GM18517 (cell line): ENCODE data around the gene KCNJ4.
"Not testable (repeated sequence)": the region's sequence is repeated elsewhere in the genome, so short reads cannot be mapped to it uniquely, and the experiment has no call there.

ENCODE experiments used
- ATAC-seq: cut with Tn5 transposase; IDR thresholded peaks from one replicate; pipeline ENCODE4 v1.9.1; 2021; ENCODE audit warnings: mild to moderate bottlenecking, moderate library complexity; ENCODE audit not compliant: unreplicated experiment

KCNJ4 gene

DNA sequence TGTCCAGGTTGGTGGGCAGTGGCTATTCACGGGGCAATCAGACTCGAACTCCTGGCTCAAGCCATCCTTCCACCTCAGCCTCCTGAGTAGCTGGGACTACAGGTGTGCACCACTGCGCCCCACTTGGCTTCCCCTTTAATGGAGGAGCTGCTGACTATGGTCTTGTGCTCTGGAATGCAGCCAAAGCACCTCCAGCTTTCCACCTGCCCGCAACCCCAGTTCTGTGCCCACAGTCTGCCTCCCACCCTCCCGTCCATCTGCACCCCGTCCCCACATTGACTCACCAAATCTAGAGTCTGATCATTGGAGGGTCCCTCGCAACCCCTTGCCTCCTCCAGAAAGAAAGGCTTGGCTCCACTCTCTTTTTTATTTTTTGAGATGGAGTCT is 41.0 kb downstream of the KCNJ4 start:
- no peak for ATAC-seq

DNA sequence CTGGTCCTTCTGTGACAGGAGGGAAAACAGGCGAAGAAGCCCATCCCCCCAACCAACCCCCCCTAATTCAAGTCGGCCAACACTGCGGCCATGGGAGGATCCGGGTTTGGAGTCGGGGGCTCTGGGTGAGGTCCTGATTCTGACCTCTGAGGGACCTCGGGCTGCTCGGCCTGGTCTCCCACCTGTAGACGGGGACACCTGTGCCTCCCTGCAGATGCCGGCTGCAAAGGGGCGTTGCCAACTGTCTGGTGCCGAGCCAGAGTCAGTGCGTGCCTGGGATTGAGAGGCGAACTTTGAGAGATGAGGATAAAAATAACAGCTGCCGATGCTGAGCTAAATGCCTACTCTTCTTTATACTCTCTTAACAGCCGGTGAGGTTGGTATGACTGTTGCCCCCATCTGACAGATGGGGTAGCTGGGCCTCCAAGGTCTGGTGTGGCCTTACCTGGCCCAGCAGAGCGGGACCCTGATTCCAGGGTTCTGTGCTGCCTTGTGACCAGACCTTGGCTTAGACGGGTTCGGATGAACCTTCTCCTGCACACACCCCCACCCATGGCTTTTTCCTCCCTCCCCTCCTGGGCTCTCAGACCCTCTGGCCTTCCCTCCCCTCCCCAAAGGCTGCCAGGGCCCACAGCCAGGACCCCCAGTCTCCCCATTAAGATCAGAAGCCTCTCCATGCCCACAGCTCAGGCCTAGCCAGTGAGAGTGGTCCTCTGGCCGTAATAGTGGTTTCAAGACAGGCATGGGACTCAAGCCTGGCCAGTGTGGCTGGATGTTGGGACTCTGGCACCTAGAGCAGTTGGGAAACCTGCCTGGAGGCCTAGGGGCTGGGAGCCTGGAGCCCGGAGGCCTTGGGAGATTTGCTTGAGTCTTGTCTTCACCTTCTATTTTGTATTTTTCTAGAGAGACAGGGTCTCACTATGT is 41.7 kb downstream of the KCNJ4 start:
- ATAC-seq = no peak

DNA sequence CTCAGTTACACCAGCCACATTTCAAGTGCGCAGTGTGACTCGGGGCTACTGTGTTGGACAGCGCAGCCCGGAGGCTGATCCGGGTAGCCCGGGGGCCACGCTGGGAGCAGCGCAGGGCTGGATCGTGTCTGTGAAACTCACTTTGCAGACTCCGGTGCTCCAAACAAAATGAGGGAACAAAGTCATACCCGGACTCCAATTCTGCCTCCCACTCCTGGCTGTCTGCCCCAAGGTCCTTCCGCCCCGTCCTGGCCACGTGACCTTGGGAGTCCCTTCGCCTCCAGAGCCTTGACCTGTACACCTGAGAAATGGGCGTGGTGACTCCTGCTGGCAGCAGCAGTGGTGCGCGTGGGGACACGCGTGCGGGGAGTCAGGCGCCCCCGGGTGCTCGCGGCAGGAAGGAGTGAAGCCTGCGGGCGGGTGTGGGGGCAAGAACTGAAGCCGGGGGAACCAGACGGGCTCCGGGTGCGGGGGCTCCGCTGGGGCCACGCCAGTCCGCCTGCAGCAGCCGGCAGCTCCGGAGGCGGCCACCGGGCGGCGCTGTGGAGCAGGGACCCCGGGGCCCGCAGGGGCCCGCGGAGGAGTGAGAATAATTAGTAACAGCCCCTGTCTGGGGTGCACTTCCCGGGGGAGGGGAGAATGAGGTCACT is 42.4 kb downstream of the KCNJ4 start:
- no peak for ATAC-seq

DNA sequence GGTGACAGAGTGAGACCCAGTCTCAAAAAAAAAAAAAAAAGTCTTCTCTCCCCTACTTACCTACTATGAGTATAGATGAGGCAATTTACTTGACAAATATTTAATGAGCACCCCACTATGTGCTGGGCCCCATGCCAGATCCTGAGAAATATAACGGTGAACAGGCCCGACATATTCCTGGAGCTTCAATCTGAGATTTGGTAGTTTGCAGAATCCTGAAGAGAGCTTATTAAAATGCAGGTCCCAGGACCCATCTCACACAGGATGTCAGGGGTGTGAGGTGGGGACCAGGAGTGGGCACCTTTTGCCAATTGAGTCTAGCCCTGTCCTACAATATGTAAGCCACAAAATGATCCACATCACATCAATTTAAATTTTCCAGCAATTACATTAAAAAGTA is 44.0 kb downstream of the KCNJ4 start:
- ATAC-seq = no peak

DNA sequence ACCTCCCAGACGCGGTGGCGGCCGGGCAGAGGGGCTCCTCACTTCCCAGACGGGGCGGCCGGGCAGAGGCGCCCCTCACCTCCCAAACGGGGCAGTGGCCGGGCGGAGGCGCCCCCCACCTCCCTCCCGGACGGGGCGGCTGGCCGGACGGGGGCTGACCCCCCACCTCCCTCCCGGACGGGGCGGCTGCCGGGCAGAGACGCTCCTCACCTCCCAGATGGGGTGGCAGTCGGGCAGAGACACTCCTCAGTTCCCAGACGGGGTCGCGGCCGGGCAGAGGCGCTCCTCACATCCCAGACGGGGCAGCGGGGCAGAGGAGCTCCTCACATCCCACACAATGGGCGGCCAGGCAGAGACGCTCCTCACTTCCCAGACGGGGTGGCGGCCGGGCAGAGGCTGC is 45.1 kb downstream of the KCNJ4 start:
- ATAC-seq = not testable (repeated sequence)

DNA sequence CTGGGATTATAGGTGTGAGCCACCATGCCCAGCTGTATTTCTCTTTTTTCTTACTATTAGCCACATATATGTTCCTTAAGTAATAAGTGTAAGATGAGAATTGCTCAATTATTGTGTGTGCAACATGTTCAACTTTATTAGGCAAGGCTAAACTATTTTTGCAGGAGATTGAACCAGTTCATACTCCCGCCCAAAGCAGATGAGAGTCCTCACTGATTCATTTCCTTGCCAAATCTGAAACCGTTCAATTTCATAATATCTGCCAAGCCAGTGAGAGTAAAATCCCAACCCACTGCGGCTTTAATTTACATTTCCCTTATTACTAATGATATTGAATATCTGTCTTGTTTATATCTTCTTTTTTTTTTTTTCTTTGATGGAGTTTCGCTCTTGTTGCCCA is 48.4 kb downstream of the KCNJ4 start:
- ATAC-seq = no peak

DNA sequence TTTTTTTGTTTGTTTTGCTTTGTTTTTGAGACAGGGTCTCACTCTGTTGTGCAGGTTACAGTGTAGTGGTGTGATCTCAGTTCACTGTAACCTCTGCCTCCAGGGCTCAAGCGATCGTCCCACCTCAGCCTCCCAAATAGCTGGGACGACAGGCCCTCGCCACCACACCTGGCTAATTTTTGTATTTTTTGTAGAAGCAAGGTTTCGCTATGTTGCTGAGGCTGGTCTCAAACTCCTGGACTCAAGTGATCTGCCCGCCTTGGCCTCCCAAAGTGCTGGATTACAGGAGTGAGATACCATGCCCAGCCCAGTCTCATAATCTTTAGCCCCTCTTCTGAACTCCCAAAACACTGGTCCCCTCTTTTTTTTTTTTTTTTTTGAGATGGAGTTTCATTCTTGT is 50.6 kb downstream of the KCNJ4 start:
- no peak for ATAC-seq

DNA sequence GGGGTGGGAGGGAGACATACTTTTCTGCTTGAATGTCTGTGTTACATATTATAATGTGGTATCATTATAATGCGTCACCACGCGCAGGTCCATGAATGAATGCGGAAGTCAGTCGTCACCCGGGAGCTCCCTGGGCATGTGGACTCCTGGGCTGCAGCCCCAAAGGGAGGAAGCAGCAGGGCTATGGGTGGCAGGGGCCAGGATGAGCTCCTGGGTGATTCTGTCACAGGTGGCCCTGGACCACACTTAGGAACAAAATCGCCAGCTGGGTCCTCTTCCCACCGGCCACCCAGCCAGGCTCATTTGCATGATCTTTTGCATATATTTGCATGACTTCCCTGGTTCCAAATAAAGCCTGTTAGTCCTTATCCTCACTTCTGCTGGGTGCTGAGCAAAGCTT is 51.2 kb downstream of the KCNJ4 start:
- no peak for ATAC-seq

DNA sequence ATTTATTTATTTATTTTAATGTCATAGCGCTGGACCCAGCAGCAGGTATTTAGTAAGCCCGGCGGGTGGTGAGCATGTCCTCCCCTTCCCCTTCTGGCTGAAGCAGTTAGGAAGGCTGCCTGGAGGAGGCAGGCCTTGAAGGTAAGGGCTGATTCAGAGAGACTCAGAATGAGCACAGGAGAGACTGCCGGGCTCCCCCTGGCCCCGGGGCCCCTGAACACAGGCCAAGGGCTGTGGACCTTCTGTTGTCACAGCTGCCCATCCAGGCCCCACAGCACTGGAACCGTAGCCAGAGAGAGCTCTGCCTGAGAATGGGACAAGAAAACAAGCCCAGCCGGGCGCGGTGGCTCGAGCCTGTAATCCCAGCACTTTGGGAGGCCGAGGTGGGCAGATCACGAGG is 52.8 kb downstream of the KCNJ4 start:
- no peak for ATAC-seq

DNA sequence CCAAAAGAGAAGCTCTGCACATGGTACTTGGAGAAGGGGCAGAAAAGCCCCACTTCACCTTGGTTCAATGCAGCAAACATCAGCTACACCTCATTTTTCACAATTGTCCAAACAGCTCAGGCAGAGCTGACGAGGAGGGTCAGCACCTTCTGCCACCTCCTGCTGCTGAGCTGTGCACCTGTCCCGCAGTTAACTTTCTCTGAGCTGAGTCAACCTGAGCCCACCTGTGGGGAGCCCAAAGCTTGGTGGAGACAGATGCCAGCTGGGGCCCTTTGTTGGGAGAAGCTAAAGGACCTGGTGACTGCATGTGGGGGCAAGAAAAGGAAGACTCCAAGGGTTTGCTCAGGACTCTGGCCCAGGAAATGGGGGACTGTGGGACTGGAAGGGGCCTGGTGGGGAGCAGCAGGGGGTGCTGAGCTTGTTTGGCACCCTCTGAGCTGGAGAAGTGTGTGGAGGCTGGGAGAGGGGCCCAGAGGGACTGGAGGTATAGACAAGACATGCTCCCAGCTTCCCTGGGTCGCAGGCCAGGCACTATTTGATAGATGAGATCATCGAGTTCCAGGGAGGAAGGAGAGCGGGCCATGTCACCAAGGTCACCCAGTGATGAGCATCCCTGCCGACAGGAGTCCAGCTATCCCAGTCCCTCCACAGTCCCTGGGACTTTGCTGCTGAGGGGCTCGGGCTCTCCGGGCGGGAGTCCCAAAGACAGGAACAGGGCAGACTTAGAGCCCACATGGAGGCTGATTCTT is 53.5 kb downstream of the KCNJ4 start:
- no peak for ATAC-seq

DNA sequence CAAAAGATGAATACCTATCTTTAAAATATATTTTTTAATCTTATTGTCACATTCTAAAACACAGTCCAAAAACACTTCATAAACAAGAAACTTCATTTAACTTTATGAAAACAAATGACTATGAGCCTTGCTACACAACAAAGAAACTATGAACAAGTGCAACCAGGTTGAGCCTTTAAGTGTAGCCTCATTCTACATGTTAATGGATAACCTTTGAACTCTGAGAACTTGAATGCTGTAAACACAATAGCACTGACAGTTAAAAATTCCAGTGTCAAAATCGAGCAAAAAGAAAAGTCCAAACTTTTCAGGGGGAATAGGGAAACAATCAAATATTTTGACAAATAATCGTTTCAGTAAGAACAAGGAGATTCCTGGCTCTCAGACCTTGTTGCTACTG is 54.7 kb downstream of the KCNJ4 start:
- ATAC-seq = not testable (repeated sequence)

DNA sequence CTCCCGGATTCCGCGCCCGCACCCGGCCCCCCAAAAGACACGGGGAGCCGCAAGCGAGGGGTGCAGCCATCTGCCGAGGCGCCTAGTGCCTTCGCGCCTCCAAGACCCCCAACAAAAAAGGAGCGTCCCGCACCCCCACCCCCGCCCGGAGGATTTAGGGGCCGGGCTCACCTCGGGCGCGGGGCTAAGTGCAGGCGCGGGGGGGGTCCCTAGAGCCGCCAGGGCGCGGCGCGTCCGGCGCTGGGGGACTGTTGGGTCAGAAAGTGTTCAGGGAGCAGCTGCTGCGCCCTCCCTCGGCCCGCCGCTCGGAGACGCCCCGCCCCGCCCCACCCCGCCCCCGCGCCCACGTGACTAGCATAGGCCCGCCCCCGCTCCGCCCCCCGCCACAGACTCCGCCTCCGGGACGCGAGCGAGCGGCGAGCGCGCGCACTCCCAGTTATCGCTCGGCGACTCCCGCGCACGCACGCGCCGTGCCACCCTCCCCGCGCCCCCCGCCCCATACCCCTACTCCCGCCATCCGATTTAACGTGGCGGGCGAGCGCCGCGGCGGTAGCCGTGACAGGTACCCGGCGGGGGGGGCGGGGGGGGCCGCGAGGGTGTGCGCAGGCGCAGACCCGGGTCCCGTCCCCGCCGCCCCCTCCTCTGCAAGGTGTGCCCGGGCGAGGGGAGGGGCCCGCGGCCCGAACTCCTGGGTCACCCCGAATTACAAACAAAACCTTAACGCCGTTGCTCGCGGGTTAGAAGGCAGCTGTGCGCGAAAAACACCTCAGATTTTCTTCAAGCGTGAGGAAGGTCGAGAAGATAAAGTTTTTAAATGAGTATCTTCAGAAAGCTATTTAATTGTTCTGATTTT is 56.2 kb downstream of the KCNJ4 start:
- no peak for ATAC-seq

DNA sequence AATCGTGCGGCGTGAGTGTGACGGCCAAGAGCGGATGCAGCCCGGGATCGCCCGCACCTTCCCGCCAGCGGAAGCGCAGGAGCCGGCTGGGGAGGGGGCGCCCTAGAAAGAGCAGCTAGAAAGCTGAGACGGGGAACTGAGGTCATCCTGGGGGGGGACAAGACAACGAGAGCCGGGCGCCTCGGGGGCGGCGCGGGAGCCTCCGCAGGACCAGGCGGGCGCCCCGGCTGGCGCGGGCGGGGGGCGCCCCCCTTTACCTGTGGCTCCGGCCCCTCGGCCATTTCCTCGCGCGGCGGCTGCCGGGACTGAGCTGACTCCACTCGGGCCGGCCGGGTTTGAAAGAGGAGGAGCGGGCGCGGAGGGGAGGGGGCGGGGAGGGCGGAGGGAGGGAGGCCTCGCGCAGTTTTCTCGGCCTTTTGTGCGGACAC is 56.8 kb downstream of the KCNJ4 start:
- not testable (repeated sequence) for ATAC-seq

DNA sequence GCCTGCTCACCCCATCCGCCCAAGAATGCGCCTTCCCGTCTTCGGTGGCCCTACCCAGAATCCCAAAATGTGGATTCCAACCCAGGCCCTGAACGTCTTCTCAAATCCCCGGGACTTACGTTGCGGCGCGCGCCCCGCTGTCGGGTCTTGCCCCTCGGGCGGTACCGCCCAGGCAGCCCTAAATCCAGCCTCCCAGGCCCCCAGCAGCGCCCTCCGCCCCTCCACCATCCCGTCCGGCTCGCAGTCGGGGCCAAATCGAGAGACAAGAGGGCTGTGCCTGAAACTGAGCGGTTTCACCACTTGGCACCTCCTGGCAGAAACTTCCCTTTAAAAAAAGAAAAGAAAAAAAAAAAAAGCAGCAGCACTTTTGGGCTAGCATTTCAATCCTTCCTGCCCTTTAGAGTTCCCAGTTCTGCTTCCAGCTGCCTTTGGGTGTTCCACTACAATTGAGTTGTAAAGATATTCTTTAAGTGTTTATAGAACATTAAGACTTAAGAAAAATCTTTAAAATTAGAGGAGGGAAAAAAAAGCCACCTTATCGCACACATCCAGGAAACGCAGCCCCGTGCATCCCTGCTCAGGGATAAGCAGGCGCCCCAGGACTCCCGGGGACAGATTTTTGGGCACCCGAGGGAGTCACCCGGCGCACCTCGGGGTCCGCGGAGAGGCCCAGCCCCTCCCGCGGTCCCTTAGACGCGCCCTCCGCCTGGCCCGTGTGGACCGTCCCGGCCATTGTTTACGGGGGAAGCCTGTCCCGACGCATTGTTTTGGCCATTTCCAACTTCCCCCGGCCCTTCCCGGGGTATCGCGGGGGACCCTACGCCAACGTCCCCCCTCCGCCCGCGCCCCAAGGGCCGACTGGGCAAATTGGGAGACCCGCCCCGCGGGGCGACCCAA is 57.6 kb downstream of the KCNJ4 start:
- no peak for ATAC-seq

DNA sequence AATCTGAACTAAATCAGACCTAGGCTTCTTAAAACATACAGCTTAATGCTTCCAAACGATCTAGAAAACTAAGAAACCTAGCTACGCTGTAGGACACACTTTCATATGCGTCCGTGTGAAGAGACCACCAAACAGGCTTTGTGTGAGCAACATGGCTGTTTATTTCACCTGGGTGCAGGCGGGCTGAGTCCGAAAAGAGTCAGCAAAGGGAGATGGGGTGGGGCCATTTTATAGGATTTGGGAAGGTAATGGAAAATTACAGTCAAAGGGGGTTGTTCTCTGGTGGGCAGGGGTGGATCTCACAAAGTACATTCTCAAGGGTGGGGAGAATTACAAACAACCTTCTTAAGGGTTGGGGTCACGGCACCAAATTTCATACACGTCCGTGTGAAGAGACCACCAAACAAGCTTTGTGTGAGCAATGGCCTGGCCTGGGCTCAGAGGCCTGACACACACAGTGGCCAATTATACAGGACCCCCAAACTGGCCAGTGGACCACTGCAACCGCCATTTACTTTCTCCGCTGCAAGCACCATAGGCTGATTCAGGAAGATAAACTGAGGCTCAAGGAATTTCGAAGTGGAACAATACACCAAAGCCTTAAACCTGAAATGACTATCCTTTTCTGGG is 58.4 kb downstream of the KCNJ4 start:
- ATAC-seq = not testable (repeated sequence)

DNA sequence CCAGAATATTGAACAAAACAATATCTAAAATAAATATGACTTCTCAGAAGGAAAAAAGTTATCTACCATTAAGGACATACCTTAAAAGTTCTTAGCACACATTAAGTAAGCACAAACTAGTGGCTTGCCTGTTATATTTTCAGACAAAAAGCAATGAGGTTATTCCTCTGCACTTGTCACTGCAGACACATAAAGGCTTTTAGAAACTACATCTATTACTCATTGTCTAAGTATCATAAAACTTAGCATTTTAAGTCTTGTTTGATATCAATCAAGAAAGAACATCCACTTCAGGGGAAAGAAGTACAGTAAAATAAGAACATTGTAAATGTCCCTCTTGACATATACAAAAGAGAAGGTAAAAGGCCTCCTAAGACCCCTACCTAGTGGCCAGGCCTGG is 59.1 kb downstream of the KCNJ4 start:
- not testable (repeated sequence) for ATAC-seq

DNA sequence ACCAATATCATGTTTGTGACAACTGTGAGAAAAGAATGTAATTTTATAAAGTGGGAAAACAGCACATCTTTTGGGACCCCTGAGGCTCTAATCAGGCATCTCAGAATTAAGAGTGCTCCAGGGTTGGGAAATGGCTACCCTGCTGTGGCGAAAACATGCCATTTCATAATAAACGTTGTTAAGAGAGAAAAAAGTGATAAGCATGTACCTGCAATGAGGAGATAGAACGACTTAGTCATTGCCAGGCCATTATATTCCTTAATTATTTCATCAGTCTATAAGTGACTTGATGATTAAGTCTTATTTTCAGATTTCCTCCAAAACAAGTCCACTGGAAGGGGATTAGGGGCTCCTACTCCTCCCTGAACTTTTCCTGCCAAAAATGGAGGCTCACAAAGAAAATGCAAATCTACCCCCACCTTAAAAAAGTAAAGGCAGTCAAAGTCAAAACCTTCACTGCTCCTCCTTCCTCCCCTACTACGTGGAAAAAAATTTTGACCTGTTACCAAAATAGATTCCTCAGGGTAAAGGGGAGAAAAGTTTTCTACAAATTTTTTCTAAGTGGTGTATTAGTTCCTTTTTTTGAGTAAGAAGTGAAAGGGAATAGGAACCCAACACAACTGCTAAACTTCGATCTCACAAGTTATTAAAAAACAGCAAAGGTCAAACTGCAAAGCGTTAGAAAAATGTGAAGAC is 59.9 kb downstream of the KCNJ4 start:
- ATAC-seq = not testable (repeated sequence)

DNA sequence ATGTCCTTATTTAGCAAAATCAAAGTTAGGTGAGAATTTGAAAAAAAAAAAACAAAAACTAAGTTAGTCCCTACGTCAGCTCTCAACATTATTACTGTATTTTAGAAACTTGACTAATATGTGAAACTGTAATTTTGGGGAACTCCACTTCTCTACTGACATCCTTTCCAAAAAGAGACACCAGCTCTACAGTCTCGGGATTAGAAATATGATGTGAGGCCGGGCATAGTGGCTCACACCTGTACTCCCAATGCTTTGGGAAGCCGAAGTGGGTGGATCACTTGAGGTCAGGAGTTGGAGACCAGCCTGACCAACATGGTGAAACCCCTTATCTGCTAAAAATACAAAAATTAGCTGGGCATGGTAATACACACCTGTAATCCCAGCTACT is 65.6 kb downstream of the KCNJ4 start:
- ATAC-seq = not testable (repeated sequence)
